DLD1 (cell line): ENCODE measurements around the gene RDH16.
"Not testable (repeated sequence)": the region's sequence is repeated elsewhere in the genome, so short reads cannot be mapped to it uniquely, and the experiment has no call there.

Experiments used
- in situ Hi-C: cut with HindIII; loops from 2 replicates; pipeline ENCODE4 v1.10.0; 2017; ENCODE audit warnings: low sequenced_read_pairs

RDH16 gene

DNA sequence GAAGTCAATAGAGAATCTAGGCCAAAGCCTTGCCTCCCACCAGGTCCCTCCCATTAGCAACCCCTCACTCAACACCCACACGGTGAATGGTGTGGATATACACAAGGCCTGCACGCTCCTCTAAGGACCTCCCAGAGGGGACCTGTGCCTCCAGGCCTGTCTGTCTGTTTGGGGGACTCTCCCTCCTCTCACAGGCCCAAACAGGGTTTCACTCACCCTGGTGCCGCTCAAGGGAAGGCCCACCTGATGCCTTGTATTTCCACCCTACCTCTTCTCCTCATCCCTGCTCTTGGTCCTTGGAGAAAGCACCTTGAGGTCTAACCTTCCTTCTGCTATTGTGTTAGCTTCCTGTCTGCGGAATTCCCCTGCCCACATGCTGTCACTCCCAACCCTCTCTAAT is 27.6 kb downstream of the RDH16 start:
- in situ Hi-C loops: no loop called here

DNA sequence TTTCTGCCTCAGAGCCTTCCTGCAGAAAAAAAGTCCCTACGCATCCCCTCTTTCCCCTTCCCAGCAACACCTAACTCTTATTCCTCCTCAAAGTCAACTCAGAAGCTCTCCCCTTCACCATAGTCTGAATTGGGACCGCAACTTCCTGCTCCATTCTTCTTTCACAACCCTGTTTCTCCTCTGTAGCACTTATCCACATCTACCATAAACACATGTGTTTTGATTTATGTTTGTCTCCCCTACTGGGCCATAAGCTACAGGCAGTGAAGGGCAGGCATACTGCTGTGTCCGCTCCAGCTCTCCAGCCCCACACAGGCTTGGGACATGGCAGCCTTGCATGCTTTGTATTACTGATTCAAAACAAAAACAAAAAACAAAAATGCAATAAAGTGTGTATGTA is 29.1 kb downstream of the RDH16 start:
- in situ Hi-C loops: no loop called here

DNA sequence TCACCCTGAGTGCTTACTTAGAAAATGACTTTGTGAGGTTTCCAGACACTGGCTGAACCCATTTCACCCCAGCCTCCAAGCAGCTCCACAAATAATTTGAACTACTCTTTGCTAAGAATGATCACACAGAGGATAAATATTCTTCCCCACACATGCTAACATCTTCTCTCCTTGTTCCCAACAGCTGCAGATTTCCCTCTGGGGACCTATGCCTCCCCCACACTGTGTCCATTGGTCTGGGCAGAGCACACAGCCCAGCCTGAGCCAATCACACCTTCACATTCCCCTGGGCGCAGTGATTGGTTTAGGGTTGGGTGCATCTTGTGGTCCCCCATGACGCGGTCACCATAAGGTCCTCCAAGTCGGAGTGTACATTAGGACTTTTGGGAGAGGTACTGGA is 30.1 kb downstream of the RDH16 start:
- in situ Hi-C loops: no loop called here

DNA sequence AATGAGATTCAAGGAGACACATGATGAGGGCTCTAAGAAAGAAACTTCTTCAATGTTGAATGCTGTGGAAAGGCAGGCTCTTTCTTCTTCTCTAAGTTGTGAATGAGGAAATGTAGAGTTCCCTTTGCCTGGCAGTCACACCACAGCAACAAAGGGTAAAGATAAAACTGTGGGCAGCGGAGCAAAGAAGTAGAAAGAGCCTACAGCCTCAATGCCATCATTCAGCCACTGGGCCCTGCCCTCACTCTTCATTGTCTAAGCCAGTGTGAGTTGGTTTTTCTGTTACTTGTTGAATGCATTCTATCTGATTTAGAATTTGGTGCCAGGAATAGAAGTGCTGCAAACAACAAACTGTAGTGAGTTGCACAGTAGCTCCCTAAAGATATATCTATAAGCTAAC is 35.4 kb downstream of the RDH16 start:
- in situ Hi-C loops: no loop called here

DNA sequence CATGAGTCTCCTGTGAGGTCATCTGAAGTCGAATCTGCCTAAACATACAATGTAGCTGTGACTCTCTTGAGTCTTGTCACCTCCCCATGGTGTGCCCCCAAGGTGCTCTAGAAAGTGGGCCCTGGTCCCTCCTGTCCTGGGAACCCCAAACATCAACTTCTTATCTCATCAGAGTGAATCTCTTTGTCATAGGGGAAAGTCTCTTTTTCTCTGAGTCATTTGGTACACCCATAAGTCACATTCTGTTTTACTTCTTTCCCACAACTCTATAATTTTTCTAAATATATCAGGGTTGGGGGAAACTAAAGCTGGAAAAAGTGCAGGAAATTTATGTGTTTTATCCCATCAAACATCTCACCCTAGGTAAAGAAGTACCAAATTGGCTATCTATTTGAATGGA is 36.1 kb downstream of the RDH16 start:
- in situ Hi-C loops: no loop called here

DNA sequence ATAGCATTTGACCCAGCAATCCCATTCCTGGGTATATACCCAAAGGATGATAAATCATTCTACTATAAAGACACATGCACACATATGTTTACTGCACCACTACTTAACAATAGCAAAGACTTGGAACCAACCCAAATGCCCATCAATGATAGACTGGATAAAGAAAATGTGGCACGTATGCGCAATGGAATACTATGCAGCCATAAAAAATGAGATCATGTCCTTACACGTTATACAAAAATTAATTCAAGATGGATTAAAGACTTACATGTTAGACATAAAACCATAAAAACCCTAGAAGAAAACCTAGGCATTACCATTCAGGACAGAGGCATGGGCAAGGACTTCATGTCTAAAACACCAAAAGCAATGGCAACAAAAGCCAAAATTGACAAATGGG is 39.3 kb downstream of the RDH16 start:
- in situ Hi-C loops: not testable (repeated sequence)

DNA sequence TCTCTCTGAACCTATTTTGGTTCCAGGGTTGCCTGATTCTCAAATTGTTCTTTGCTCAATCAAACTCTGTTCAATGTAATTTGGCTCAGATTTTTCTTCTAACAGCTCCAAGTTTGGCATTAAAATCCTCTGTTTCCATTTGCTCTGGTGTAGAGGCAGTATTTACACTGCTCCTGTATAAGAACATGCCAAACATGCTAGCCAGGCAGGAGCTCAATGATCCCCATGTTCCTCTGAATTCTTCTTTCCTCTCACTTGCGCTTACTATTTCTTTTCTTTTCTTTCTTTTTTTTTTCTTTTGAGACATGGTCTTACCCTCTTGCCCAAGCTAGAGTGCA is 40.4 kb downstream of the RDH16 start:
- in situ Hi-C loops: no loop called here

DNA sequence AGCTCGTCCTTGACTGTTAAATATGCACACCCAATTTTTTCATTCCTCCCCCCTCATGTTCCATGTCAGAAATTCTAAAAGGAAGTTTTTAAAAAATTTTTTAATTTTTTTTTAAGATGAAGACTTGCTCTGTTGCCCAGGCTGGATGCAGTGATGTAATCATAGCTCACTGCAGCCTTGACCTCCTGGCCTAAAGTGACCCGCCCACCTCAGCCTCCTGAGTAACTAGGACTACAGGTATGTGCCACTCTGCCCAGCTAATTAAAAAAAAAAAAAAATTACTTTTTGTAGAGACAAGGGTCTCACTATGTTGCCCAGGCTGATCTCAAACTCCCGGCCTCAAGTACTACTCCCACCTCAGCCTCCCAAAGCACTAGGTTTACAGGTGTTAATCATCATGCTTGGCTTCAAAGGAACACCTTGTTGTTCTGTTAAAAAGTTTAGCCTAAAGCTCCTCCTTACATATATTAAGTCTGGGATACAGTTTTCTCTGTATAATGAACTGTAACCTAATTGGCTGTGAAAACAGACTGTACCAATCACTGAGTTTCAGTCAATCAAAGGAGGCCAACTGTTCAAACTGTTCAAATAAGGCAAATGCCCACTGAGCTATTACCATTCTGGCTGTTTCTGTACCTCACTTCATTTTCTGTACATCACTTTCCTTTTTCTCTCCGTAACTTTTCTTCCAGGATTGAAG is 41.0 kb downstream of the RDH16 start:
- in situ Hi-C loops: no loop called here

DNA sequence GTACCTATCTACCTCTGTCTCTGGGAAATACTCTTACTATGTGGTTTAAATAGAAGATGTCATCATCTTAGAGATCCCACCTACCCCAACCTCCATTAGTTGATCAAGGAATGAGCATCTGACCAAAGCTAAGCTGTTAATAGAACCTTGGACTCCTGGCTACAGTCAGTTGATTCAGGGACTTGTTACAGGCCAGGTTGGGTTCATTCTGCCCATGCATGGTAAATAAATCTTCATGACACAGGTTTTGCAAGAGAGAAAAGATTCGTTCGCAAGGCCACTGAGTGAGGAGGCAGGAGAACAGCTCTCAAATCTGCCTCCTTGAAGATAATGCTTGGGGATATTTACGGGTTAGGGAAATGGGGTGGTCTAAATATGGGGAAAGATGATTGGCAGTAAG is 42.7 kb downstream of the RDH16 start:
- in situ Hi-C loops: no loop called here

DNA sequence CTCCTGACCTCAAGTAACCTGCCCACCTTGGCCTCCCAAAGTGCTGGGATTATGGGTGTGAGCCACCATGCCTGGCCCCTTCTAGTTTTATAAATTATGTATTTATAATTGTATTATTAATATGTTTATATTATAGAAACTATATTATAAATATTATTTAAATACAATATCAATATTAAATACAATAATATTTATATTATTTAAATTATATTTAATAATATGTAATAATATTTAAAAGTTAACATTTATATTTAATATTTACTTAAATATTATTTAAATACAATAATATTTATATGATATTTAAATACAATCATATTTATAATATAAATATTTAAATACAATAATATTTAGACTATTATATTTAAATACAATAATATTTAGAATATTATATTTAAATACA is 43.2 kb downstream of the RDH16 start:
- in situ Hi-C loops: no loop called here

DNA sequence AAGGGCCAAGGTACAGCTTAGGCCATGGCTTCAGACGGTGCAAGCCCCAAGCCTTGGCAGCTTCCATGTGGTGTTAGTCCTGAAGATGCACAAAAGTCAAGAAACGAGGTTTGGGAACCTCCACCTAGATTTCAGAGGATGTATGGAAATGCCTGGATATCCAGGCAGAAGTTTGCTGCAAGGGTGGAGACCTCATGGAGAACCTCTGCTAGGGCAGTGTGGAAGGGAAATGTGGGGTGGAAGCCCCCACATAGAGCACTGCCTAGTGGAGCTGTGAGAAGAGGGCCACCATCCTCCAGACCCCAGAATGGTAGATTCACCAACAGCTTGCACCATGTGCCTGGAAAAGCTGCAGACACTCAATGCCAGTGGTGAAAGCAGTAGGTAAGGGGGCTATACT is 48.0 kb downstream of the RDH16 start:
- in situ Hi-C loops: not testable (repeated sequence)

DNA sequence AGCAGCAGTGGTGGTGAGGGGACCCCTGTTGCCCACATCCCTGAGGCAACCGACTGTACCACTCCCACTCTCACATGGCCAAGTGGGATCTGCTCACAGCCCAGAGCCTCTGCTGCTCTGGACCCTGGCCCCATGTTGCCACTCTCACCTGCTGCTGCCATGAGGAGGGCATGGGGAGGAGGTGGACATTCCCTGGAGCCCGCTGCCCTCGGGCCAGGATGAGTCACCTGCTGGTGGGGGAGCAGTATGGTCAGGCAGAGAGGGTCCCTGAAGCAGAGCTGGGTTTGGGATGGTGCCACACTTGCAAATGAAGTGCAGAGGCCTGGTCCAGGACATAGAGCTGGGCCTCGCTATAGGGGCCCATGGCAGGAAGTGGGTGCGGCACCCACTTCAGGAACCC is 49.3 kb downstream of the RDH16 start:
- in situ Hi-C loops: no loop called here

DNA sequence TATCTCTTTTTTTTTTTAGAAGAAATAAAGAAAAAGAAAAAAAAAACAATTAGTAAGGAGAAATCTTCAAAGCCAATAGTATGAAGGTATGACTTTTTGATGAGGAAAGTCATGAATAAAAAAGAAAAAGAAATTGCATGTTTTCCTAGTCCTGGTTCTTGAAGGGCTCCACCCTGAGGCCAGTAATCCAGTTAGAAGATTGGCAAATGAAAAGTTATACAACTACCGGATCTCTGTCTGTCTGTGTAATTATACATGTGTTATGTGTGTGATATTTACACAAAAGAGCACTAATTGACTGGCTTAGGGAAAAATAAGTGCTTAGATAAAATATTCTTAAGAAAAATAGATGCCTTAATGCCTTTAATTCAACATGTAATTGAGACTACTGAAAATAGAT is 51.6 kb downstream of the RDH16 start:
- in situ Hi-C loops: no loop called here

DNA sequence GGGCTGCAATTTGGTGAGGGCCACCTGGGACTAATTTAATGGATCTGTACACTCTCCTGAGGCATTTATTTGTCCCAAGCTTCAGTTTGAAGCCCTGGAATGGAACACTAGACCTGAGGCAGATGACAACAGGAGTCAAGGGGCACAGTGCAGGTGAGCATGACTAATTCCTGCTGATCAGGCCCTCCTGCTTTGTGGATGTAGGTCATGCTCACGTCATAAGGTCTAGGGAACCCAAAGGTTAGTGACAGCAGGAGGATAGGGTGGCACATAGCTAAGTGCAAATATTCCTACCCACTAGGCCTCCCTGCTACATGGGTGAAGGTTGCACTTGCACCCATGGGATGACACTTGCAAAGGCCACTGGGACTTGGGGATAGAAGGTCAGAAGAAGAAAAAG is 54.0 kb downstream of the RDH16 start:
- in situ Hi-C loops: no loop called here
